Renal cortical epithelial cell (primary cell): Measurements from ENCODE around the gene MEN1. TPM values are rescaled to one million over a fixed set of nuclear protein-coding genes. Genes with fewer than 3 reads are reported as not detected.

ENCODE experiments used
- DNase-seq: peaks from one replicate; pipeline ENCODE4 v3.0.0-alpha.2; 2011; ENCODE audit warnings: low read depth
- total RNA-seq: library from RNA; depleted of rRNA; stranded (reverse); fragments of >200 nt; gene quantifications from 2 replicates; pipeline ENCODE4 v1.2.3, GENCODE V29; 2014

Gene MEN1
- total RNA-seq, 1 donor from 2014 or later, result 34.4 TPM

DNA sequence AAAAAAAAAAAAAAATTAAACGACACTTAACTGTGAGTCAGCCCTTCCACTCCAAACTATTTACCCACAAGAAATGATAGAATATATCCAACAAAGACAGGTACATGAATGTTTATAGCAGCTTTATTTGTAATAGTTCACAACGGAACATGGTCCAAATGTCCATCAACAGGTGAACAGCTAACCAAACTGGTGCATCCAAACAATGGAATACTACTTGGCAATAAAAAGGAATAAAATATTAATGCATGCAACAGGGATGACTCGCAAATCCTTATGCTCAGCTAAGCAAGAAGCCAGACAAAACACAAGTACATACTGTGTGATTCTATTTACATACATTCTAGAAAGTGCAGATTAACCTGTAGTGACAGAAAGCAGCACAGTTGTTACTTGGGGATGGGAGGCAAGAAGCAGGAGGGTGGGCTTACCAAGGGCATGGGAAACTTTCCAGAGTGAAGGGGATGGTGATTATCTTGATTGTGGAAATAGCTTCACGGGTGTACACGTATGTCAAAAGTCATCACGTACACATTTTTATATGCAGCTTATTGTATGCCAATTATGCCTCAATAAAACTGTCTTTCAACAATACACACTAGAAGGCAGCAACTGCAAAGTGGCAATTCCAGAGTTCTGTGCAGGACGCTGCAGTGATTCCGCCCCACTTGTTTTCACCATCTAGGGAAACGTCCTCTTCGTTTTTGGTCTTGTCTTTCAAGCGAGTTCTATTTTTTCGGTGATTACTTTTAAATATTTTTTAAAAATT lies 25.4 kb downstream of the MEN1 start:
- no peak for DNase-seq

GRCh38 chr11:64778473-64779298 lies 31.7 kb downstream of the MEN1 start, which contains the start of gene SF1:
Gene SF1 (minus strand): TSS chr11:64778542. CDS start chr11:64778392, 150 bp downstream.
- peak; percentile 99 for DNase-seq

DNA sequence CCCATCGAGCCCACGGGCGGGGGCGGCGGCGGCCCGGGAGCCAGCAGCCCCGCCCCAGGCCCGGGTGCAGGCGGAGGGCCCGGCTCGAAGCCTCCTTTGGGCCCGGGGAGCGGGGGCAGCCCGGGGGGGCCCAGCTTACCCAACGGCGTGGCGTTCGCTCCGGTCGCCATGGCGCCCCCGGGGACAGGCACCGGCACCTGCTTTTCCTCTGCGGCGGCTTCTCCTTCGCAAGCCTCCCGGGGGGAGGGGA lies 32.2 kb downstream of the MEN1 start:
- no peak for DNase-seq

DNA sequence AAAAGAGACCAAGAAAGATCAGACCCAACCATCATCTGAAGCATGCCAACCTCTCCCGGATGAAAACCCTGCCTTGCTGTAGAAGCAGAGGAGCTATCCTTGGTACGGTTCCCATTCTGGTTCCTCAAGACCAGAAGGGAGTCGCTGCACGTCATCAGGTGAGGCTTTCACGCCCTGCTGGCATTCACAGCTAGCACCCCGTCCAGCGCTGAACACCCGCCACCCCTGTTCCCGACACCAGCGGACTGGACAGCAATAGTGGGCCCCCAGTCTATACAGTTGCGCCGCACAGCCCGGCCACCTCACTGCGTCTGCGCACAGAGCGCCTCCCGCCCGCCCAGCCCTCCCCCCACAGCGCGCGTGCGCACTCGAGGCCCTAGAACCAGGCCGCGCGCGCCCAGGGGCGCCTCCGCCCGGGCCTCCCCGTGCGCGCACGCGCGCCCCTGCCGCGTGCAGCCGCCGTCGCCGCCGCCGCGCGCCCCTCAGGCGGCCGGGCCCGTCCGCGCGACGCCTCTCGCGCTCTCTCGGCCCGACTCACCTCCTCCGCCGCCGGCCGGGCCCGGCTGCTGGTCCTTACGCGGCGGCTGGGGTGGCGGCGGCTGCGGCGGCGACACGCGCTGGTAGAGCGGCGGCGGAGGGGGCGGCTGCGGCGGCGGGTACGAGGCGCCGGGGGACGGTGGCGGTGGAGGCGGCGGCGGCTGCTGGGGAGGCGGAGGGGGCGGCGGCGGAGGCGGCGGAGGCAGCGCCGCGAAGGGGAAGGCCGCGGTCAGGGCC lies 32.7 kb downstream of the MEN1 start:
- DNase-seq, result peak; percentile 75

DNA sequence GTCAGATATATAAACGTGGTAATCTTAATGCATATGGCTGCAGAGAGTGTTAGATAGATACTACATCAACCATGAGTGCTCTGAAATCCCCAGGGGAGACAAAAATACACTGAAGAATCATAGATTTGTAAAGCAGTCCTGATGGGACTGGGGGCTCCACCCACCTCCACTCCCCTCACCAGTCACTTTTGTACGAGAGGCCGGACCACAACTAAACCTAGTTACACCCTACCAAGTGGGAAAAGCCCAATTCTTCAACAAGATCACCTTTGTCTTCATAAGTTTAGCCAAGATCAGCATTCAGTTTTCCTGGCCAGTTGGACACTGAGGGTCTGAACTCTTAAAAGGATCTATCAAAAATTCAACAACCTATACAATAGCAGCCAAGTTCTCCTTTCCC lies 33.5 kb downstream of the MEN1 start:
- DNase-seq, result no peak

- no peak for DNase-seq
These were observed 33.9 kb downstream of the MEN1 start for GRCh38 chr11:64776425-64776824.

DNA sequence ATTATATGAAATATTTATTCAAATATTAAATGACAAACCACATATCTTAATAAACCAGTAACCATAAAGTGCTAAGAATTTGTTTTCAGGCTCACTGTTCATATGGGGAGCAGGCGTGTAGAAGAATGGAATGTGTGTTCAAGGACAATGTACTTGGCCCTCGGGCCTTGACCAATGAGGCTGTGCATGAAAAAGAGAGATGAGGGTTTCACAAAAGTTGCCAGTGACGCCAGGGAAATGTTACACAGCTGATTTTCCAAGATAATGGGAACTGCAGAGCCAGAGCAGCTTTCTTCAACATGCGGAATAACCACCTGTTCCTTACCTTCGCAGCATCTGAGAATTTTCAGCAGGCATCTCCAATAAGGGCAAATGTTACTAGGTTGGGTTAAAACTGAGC lies 36.2 kb downstream of the MEN1 start:
- no peak for DNase-seq

GRCh38 chr11:64772303-64773018 lies 37.9 kb downstream of the MEN1 start:
- peak; percentile 60 for DNase-seq

- no peak for DNase-seq
These were observed 38.5 kb downstream of the MEN1 start for GRCh38 chr11:64771861-64772260.

DNA sequence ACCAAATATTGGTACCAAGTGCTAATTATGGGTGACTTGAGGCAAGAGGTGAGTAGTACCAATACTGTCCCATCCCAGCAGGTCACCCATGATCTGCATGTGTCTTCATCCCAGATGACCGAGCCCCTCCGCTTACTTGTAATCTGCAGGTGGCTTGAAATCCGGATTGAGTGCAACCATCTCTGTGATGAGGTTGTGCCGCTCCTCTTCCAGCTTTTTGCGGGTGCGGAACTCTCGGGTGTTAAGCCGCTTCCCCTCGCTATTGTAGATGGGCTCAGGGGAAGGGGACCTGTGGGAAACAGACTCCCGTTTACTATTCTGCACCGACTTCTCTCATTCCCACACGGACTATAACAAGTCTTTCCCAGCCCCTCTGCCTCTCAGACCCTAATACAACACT lies 40.2 kb downstream of the MEN1 start:
- no peak for DNase-seq

DNA sequence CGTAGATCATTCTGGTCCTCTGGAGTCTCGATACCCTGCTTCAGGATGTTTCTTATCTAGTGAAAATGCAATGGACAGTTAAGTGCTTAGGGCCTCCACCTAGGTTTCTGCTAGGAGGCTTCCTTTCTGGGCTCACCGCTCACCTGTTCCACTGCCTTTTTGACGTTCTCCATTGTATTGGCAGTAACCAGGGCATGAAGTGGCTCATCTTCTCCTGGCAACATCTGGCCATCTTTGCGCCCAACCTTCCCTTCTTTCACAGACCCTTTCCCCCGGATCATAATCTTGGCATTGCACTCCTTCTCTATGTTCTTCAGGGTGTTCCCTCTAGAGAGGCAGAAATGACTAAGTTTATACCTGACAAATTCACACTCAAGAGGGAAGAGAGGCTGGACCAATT lies 41.1 kb downstream of the MEN1 start:
- no peak for DNase-seq

DNA sequence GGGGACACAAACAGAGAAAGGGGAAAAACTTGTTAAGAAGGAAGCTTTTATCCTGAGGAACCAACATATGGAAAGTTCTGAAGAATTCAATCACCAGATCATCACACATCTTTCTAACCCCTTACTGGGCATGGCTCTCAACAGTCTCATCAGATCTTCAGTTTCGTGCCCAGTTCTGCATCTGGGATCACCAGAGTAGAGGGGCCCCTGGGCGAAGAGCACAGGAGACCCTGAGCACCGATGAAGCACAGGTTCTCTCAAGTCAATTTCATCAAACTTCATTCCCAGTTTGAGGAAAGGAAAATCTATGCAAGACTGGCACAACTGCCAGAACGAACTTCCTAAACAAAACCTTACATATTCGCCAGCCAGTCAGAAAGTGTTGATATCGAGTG lies 42.1 kb downstream of the MEN1 start:
- no peak for DNase-seq

GRCh38 chr11:64767344-64768299 lies 42.7 kb downstream of the MEN1 start:
- DNase-seq, result peak; percentile 36

GRCh38 chr11:64766881-64767280 lies 43.5 kb downstream of the MEN1 start:
- no peak for DNase-seq

GRCh38 chr11:64765851-64766665 lies 44.3 kb downstream of the MEN1 start:
- DNase-seq, result no peak

- no peak for DNase-seq
These were observed 45.0 kb downstream of the MEN1 start for GRCh38 chr11:64765291-64765850.

DNA sequence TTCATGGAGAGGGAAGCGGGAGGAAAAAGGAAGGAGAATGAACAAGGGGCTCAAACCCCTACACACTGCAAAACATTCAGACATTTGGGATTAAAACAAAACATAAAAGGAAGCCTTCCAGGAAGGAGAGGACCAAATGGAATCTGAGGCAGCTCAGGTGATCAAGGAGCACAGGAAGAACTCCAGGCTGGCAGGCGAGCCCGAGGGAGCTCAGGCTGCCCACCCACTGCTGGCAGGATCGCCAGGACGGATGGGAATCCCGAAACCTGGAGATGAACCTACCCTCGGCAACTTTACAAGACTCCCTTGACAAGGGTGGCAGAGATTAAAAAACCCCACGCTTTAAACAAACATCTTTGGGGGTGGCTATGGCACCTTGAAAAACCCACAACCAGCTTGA lies 45.6 kb downstream of the MEN1 start:
- no peak for DNase-seq

DNA sequence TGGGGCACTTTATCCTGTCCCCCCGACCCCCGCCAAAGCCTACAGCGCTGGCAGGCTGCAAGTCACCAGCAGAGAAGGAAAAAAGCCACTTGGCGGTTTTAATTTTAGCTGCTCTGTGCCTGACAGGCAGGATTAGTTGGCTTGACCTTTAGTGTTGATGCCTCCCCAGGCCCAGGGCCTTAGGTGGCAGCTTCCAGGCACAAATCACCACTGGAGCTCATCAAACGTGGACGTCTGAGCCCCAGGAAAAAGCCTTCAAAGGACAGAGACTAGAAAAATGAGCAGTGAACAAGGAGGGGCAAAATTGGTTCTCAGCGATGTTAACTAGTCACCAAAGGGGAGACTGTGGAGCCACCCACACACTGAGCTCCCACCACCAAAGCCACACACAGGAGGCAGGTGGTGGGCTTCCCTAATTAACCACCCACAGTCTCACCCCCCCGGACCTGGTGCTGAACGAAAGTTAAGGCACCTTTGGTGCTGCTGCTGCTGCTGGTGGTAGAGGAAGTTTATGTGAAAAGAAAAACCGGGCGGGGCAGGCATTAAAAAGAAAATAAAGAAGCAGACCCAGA lies 46.2 kb downstream of the MEN1 start:
- DNase-seq, result no peak

GRCh38 chr11:64763526-64764039 lies 46.8 kb downstream of the MEN1 start:
- DNase-seq, result no peak
